Neuronal stem cell (in vitro differentiated cells): ENCODE results near the gene HBE1.

Experiments used
- DNase-seq: peaks from one replicate; pipeline ENCODE4 v3.0.0-alpha.2; 2013; ENCODE audit warnings: low spot score
- H2AFZ ChIP-seq: one replicate; pipeline ENCODE4 v1.6.1; 2013; ENCODE audit warnings: mild to moderate bottlenecking, low read length, inconsistent platforms
- H2AK5ac ChIP-seq: 2 replicates; pipeline ENCODE4 v1.6.1; 2013; ENCODE audit warnings: low read depth, mild to moderate bottlenecking, inconsistent platforms, low read length, moderate library complexity, mixed read lengths
- H2BK120ac ChIP-seq: 2 replicates; pipeline ENCODE4 v1.6.1; 2013; ENCODE audit warnings: low read depth, mild to moderate bottlenecking, inconsistent platforms, low read length, moderate library complexity, mixed read lengths
- H2BK12ac ChIP-seq: one replicate; pipeline ENCODE4 v1.6.1; 2013; ENCODE audit warnings: low read length, inconsistent platforms
- H2BK15ac ChIP-seq: 2 replicates; pipeline ENCODE4 v1.6.1; 2013; ENCODE audit warnings: mild to moderate bottlenecking, low read length, inconsistent platforms, mixed read lengths
- H2BK5ac ChIP-seq: one replicate; pipeline ENCODE4 v1.6.1; 2013; ENCODE audit warnings: inconsistent platforms, mild to moderate bottlenecking, low read length, moderate library complexity
- H3K14ac ChIP-seq: one replicate; pipeline ENCODE4 v1.6.1; 2013; ENCODE audit warnings: low read length, inconsistent platforms
- H3K18ac ChIP-seq: 2 replicates; pipeline ENCODE4 v1.6.1; 2013; ENCODE audit warnings: low read length, inconsistent platforms
- H3K23ac ChIP-seq: 2 replicates; pipeline ENCODE4 v1.6.1; 2013; ENCODE audit warnings: low read depth, mild to moderate bottlenecking, mixed read lengths, low read length, inconsistent platforms; ENCODE audit not compliant: poor library complexity
- H3K27ac ChIP-seq: replicated peaks from 3 replicates; pipeline ENCODE4 v1.5.1; 2013; ENCODE audit warnings: low read length, inconsistent platforms
- H3K27me3 ChIP-seq, 3 experiments: 2 replicates each; pipeline ENCODE4 v1.6.1; 2013; ENCODE audit warnings: low read length in 3 of 3, mild to moderate bottlenecking in 2 of 3, inconsistent platforms in 1 of 3, low read depth in 1 of 3, mixed read lengths in 1 of 3, moderate library complexity in 1 of 3; ENCODE audit not compliant: control insufficient read depth in 3 of 3, insufficient read depth in 3 of 3
- H3K36me3 ChIP-seq, 2 donors: replicated peaks in 1 of 2; 2 replicates each; pipeline ENCODE4 v1.6.1; 2013; ENCODE audit warnings: low read length in 2 of 2; ENCODE audit not compliant: control insufficient read depth in 2 of 2, insufficient read depth in 2 of 2
- H3K4ac ChIP-seq: 2 replicates; pipeline ENCODE4 v1.6.1; 2013; ENCODE audit warnings: inconsistent platforms, mild to moderate bottlenecking, low read length, moderate library complexity
- H3K4me1 ChIP-seq, 2 donors: 1 replicate in 1 of 2; 2 replicates in 1 of 2; pipeline ENCODE4 v1.6.1; 2013; ENCODE audit warnings: low read length in 2 of 2, low read depth in 1 of 2; ENCODE audit not compliant: control insufficient read depth in 2 of 2, insufficient read depth in 1 of 2
- H3K4me2 ChIP-seq: one replicate; pipeline ENCODE4 v1.6.1; 2013; ENCODE audit warnings: mild to moderate bottlenecking, low read length, inconsistent platforms; ENCODE audit not compliant: insufficient read depth, poor library complexity, severe bottlenecking
- H3K4me3 ChIP-seq, 2 donors: 2 replicates each; pipeline ENCODE4 v1.5.1; 2013; ENCODE audit warnings: low read length in 2 of 2, mild to moderate bottlenecking in 2 of 2, inconsistent platforms in 1 of 2, moderate library complexity in 1 of 2
- H3K79me1 ChIP-seq: one replicate; pipeline ENCODE4 v1.6.1; 2013; ENCODE audit warnings: low read depth, mild to moderate bottlenecking, inconsistent platforms, low read length, moderate library complexity
- H3K9ac ChIP-seq: one replicate; pipeline ENCODE4 v1.6.1; 2013; ENCODE audit warnings: mild to moderate bottlenecking, low read depth, low read length, inconsistent platforms; ENCODE audit not compliant: poor library complexity
- H3K9me3 ChIP-seq, 2 donors: replicated peaks in 1 of 2; 2 replicates each; pipeline versions ENCODE3 to v1.6.1; 2013; ENCODE audit warnings: low read length in 2 of 2, mild to moderate bottlenecking in 2 of 2, inconsistent platforms in 1 of 2, low read depth in 1 of 2, mixed read lengths in 1 of 2, moderate library complexity in 1 of 2; ENCODE audit not compliant: control insufficient read depth in 2 of 2, insufficient read depth in 1 of 2
- H4K8ac ChIP-seq: one replicate; pipeline ENCODE4 v1.6.1; 2013; ENCODE audit warnings: low read depth, mild to moderate bottlenecking, inconsistent platforms, low read length, moderate library complexity
- H4K91ac ChIP-seq: one replicate; pipeline ENCODE4 v1.6.1; 2013; ENCODE audit warnings: low read length, low read depth, mild to moderate bottlenecking, inconsistent platforms; ENCODE audit not compliant: poor library complexity
- WGBS, 2 donors: extraction: QIAGEN DNeasy Blood & Tissue Kit; methylation state at CpG; one replicate each; pipeline ENCODE4 v1.1.7; 2013; ENCODE audit warnings: missing lambda C conversion rate in 2 of 2, mixed read lengths in 1 of 2; ENCODE audit not compliant: insufficient read length in 2 of 2, insufficient replicate concordance in 1 of 2; ENCODE audit errors: extremely low coverage in 2 of 2; 5-methylcytosine and 5-hydroxymethylcytosine counted together

The HBE1 gene

DNA sequence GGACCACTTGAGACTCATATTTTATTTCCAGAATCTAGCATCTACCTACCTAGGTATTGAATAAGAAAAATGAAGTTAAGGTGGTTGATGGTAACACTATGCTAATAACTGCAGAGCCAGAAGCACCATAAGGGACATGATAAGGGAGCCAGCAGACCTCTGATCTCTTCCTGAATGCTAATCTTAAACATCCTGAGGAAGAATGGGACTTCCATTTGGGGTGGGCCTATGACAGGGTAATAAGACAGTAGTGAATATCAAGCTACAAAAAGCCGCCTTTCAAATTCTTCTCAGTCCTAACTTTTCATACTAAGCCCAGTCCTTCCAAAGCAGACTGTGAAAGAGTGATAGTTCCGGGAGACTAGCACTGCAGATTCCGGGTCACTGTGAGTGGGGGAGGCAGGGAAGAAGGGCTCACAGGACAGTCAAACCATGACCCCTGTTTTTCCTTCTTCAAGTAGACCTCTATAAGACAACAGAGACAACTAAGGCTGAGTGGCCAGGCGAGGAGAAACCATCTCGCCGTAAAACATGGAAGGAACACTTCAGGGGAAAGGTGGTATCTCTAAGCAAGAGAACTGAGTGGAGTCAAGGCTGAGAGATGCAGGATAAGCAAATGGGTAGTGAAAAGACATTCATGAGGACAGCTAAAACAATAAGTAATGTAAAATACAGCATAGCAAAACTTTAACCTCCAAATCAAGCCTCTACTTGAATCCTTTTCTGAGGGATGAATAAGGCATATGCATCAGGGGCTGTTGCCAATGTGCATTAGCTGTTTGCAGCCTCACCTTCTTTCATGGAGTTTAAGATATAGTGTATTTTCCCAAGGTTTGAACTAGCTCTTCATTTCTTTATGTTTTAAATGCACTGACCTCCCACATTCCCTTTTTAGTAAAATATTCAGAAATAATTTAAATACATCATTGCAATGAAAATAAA lies 44.9 kb downstream of the HBE1 start:
- Histone ChIP-seq H3K27me3 (no peaks in the 10 kb centered on the region), H3K18ac (no peak overlapping the region), H2BK12ac (no peak overlapping the region), H3K4me3 (no peak overlapping the region), H3K27ac (no peak overlapping the region), H3K14ac (no peak overlapping the region), H3K79me1 (no peaks in the 10 kb centered on the region), H3K4ac (no peak overlapping the region), H2AK5ac (no peak overlapping the region), H3K4me1 (peaks cover 0 to 3% of the 10 kb centered on the region in 2 donors), H3K36me3 (no peaks in the 10 kb centered on the region), H2BK15ac (no peak overlapping the region), H3K4me2 (no peak overlapping the region), H3K23ac (no peak overlapping the region), H3K9ac (no peak overlapping the region), H4K91ac (no peak overlapping the region), H4K8ac (no peak overlapping the region), H2BK5ac (no peak overlapping the region), H3K9me3 (no peaks in the 10 kb centered on the region), H2AFZ (no peak overlapping the region), H2BK120ac (no peak overlapping the region)
- DNase-seq: no peak
- no CpG with 5 or more reads among the region's 6 CpGs for WGBS, 2 donors

- no peak overlapping the region for H2BK15ac ChIP-seq
- H3K4ac ChIP-seq: no peak overlapping the region
- H3K4me3 ChIP-seq: no peak overlapping the region
- H3K18ac ChIP-seq: no peak overlapping the region
- H3K36me3 ChIP-seq: no peaks in the 10 kb centered on the region
- no peaks in the 10 kb centered on the region for H3K79me1 ChIP-seq
- H2BK12ac ChIP-seq: no peak overlapping the region
- H2AK5ac ChIP-seq: no peak overlapping the region
- H3K4me1 ChIP-seq: no peaks in the 10 kb centered on the region
- no peak overlapping the region for H3K9ac ChIP-seq
- H2BK5ac ChIP-seq: no peak overlapping the region
- no peak for DNase-seq
- no peak overlapping the region for H2BK120ac ChIP-seq
- H4K91ac ChIP-seq: no peak overlapping the region
- no peak overlapping the region for H2AFZ ChIP-seq
- no peak overlapping the region for H3K4me2 ChIP-seq
- WGBS, 2 donors: no CpG with 5 or more reads among the region's 1 CpG
- H4K8ac ChIP-seq: no peak overlapping the region
- no peaks in the 10 kb centered on the region for H3K9me3 ChIP-seq
- H3K14ac ChIP-seq: no peak overlapping the region
- no peaks in the 10 kb centered on the region for H3K27me3 ChIP-seq
- H3K23ac ChIP-seq: no peak overlapping the region
- no peak overlapping the region for H3K27ac ChIP-seq
Measured at GRCh38 chr11:5223686-5224085, 46.1 kb downstream of the HBE1 start.

DNA sequence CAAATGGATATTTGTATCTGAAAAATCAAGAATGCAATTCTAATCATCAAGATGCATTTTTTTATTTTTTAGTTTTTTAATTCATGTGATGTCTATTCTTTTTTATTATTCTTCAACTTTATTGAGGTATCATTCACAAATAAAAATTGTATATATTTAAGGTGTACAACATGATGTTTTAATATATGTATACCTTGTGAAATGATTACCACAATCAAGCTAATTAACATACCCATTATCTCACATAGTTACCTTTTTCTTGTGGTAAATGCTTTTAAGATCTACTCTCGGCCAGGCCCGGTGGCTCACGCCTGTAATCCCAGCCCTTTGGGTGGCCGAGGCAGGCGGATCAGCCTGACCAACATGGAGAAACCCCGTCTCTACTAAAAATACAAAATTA lies 46.6 kb downstream of the HBE1 start:
- Histone ChIP-seq H2AK5ac (no peak overlapping the region), H4K8ac (no peak overlapping the region), H3K4me1 (no peaks in the 10 kb centered on the region), H2BK15ac (no peak overlapping the region), H3K27me3 (no peaks in the 10 kb centered on the region), H2BK12ac (no peak overlapping the region), H3K9me3 (no peaks in the 10 kb centered on the region), H3K18ac (no peak overlapping the region), H3K4me2 (no peak overlapping the region), H2BK120ac (no peak overlapping the region), H3K9ac (no peak overlapping the region), H3K79me1 (no peaks in the 10 kb centered on the region), H3K36me3 (no peaks in the 10 kb centered on the region), H2BK5ac (no peak overlapping the region), H4K91ac (no peak overlapping the region), H3K4me3 (no peak overlapping the region), H2AFZ (no peak overlapping the region), H3K4ac (no peak overlapping the region), H3K27ac (no peak overlapping the region), H3K23ac (no peak overlapping the region), H3K14ac (no peak overlapping the region)
- no peak for DNase-seq
- WGBS, 2 donors: no CpG with 5 or more reads among the region's 6 CpGs
